Measurements from ENCODE around the gene SLC35F2. TPM values are rescaled to one million over a fixed set of nuclear protein-coding genes. Genes with fewer than 3 reads are reported as not detected.

SLC35F2 gene
- total RNA-seq, 4 donors from 2014 or later: 5.4 to 34.9 (median 6.2) TPM

DNA sequence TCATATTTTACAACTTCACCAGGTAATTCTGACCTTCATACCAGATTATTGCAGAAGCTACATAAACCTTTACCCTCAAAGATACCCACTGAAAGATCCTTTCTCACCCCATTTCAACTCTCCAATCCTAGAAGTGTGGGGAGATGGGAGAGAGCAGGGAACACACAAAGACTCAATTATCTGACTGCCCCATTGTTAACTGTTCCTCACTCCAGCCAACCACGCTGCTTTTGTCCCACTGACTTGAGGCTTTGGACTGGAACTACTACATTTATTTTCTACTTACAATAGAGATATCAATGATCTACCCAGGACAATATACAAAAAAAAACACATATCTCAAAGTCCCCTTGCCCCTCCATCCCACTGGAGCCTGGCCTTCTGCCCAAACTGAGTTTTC, 102.0 kb downstream of the SLC35F2 start:
- no peak overlapping the region for H3K27ac ChIP-seq
- no peaks in the 10 kb centered on the region for H3K4me1 ChIP-seq
- H3K9me3 ChIP-seq: no peaks in the 10 kb centered on the region
- no peak overlapping the region for H3K4me3 ChIP-seq
- no peak for TF ChIP-seq POLR2A (IDR thresholded peaks at IDR 0.05)
- TF ChIP-seq, protein P1, sequence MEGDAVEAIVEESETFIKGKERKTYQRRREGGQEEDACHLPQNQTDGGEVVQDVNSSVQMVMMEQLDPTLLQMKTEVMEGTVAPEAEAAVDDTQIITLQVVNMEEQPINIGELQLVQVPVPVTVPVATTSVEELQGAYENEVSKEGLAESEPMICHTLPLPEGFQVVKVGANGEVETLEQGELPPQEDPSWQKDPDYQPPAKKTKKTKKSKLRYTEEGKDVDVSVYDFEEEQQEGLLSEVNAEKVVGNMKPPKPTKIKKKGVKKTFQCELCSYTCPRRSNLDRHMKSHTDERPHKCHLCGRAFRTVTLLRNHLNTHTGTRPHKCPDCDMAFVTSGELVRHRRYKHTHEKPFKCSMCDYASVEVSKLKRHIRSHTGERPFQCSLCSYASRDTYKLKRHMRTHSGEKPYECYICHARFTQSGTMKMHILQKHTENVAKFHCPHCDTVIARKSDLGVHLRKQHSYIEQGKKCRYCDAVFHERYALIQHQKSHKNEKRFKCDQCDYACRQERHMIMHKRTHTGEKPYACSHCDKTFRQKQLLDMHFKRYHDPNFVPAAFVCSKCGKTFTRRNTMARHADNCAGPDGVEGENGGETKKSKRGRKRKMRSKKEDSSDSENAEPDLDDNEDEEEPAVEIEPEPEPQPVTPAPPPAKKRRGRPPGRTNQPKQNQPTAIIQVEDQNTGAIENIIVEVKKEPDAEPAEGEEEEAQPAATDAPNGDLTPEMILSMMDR (IDR thresholded peaks at IDR 0.05): no peak
- no peak for DNase-seq
- intact Hi-C loops (cut with DNase I; ENCODE audit: low total_unique reads): no loop called here
- no peaks in the 10 kb centered on the region for H3K27me3 ChIP-seq
- H3K36me3 ChIP-seq: no peaks in the 10 kb centered on the region

DNA sequence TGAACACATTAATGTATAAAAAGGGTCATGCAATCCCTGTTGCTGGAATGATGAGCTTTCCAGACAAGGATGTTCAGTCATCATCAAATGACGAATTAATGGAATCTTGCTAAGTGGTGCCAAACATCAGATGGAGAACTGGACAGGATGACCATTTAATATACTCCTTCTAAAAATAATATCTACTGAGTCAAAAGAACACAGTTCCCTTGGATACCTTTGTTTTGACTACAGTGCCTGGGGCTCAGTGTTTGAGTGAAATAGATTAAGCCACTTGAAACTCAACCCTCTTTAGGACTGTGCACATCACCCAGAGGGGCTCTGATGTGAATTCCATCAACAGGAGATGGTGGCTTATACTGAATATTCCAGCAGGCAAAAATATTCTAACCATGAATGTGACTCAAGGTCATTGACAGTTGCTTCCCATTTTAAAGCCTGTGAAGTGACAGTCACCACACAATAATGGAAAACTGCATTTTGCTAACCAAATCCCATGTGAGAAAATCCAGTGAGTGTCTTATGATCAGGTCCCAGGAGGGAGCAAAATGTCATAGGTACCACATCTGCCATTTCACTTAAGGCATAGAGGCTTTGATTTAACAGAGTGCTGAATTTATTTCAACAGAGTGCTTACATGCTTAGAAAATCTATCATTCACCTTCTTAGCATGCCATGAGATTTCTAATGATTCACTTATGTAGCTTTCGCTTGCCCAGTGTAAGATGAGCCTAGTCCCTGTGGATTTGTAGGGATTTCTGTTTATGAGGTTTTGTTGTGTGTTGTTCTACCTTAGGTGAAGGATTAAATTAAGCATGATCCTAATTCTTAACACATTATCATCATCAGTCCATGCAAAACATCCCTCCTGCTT, 105.4 kb downstream of the SLC35F2 start:
- H3K27me3 ChIP-seq: no peaks in the 10 kb centered on the region
- DNase-seq: no peak
- H3K4me1 ChIP-seq: no peaks in the 10 kb centered on the region
- TF ChIP-seq, protein P1 (IDR thresholded peaks at IDR 0.05): no peak
- no peak for TF ChIP-seq POLR2A (IDR thresholded peaks at IDR 0.05)
- intact Hi-C loops (cut with DNase I; ENCODE audit: low total_unique reads): no loop called here
- no peak overlapping the region for H3K4me3 ChIP-seq
- no peaks in the 10 kb centered on the region for H3K9me3 ChIP-seq
- no peak overlapping the region for H3K27ac ChIP-seq
- H3K36me3 ChIP-seq: no peaks in the 10 kb centered on the region

DNA sequence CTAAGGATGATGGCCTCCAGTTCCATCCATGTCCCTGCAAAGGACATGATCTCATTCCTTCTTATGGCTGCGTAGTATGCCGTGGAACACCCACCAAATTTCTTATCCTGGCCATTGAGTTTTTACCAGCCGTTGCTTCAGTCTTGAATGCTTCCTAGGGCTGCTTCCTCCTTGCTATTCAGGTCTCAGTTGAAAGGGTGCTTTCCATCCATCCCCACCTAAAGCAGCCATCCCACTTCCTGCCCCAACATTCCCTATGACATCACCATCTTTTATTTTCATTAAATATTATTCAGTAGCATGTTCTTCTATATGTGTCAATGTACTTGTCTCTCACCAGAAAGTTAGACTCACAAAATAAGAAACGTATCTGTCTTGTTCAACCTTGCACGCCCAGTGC, 106.1 kb downstream of the SLC35F2 start:
- Histone ChIP-seq H3K36me3 (no peaks in the 10 kb centered on the region), H3K4me3 (no peak overlapping the region), H3K9me3 (no peaks in the 10 kb centered on the region), H3K4me1 (no peaks in the 10 kb centered on the region), H3K27ac (no peak overlapping the region), H3K27me3 (no peaks in the 10 kb centered on the region)
- DNase-seq: no peak
- TF ChIP-seq, protein P1 (IDR thresholded peaks at IDR 0.05): no peak
- no peak for TF ChIP-seq POLR2A (IDR thresholded peaks at IDR 0.05)
- intact Hi-C loops (cut with DNase I; ENCODE audit: low total_unique reads): no loop called here

DNA sequence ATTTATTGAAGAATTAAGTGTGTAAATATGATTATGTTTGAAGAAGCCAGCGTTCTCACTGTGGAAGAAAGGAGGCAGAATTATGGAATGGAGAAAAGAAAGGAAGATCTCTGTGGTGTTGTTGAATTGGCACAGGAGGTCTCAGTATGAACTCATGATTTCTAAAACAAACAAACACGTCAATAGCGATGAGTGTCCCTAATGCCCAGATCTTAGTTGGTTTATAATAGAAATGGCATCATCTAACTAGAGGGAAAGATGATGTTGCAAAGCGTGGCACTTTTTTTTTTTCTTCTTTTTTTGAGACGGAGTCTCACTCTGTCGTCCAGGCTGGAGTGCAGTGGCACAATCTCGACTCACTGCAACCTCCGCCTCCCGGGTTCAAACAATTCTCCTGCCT, 107.5 kb downstream of the SLC35F2 start:
- no peaks in the 10 kb centered on the region for H3K27me3 ChIP-seq
- no peaks in the 10 kb centered on the region for H3K9me3 ChIP-seq
- TF ChIP-seq, protein P1 (IDR thresholded peaks at IDR 0.05): no peak
- no peak for TF ChIP-seq POLR2A (IDR thresholded peaks at IDR 0.05)
- DNase-seq: no peak
- H3K36me3 ChIP-seq: no peaks in the 10 kb centered on the region
- no peak overlapping the region for H3K4me3 ChIP-seq
- intact Hi-C loops (cut with DNase I; ENCODE audit: low total_unique reads): no loop called here
- no peak overlapping the region for H3K27ac ChIP-seq
- H3K4me1 ChIP-seq: no peaks in the 10 kb centered on the region

DNA sequence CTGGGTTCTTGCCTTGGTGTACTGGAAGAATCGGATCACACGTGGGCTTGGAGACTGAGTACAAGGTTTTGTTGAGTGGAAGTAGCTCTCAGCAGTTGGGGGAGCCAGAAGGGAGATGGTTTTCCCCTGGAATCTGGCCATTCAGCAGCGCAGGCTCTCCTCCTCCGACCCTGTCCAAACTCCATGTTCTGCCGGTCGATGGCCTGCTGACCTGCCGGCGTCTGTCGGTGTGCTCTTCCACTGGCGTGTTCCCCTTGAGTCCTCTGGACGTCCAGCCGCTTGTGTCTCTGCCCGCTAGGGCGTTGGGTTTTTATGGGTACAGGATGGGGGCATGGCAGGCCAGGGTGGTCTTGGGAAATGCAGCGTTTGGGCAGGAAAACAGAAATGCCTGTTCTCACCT, 108.3 kb downstream of the SLC35F2 start:
- Histone ChIP-seq H3K27me3 (no peaks in the 10 kb centered on the region), H3K9me3 (no peaks in the 10 kb centered on the region), H3K27ac (no peak overlapping the region), H3K4me1 (no peaks in the 10 kb centered on the region), H3K36me3 (no peaks in the 10 kb centered on the region), H3K4me3 (no peak overlapping the region)
- TF ChIP-seq POLR2A (IDR thresholded peaks at IDR 0.05): no peak
- TF ChIP-seq, protein P1 (IDR thresholded peaks at IDR 0.05): no peak
- no peak for DNase-seq
- intact Hi-C loops (cut with DNase I; ENCODE audit: low total_unique reads): no loop called here
